Spinal cord (tissue), 10 donors: ENCODE results near the gene SCML2. TPM values are rescaled to one million over a fixed set of nuclear protein-coding genes. Genes with fewer than 3 reads are reported as not detected.
A peak's percentile ranks its signal among the peaks of the same experiment; 100 is the strongest.
"Not testable (repeated sequence)": the region's sequence is repeated elsewhere in the genome, so short reads cannot be mapped to it uniquely, and the experiment has no call there.

Experiments
- DNase-seq, 6 donors: peaks; one replicate each; pipeline versions ENCODE4 v3.0.0 to v3.0.0-alpha.2; 2013 to 2015; ENCODE audit warnings: low spot score in 6 of 6, low read depth in 4 of 6
- H3K27ac ChIP-seq: one replicate; pipeline ENCODE4 v1.5.1; 2013; ENCODE audit warnings: low read depth, low read length, control low read depth
- H3K27me3 ChIP-seq: one replicate; pipeline ENCODE4 v1.6.1; 2013; ENCODE audit warnings: low read length; ENCODE audit not compliant: control insufficient read depth, insufficient read depth
- H3K36me3 ChIP-seq: one replicate; pipeline ENCODE4 v1.6.1; 2013; ENCODE audit warnings: low read length; ENCODE audit not compliant: control insufficient read depth, insufficient read depth
- H3K4me1 ChIP-seq: one replicate; pipeline ENCODE4 v1.6.1; 2013; ENCODE audit warnings: low read length; ENCODE audit not compliant: control insufficient read depth, insufficient read depth
- H3K4me3 ChIP-seq: one replicate; pipeline ENCODE4 v1.5.1; 2013; ENCODE audit warnings: low read depth, low read length, control low read depth
- H3K9me3 ChIP-seq: one replicate; pipeline ENCODE4 v1.6.1; 2013; ENCODE audit warnings: low read length; ENCODE audit not compliant: control insufficient read depth, insufficient read depth
- WGBS: methylation state at CpG from one replicate; pipeline ENCODE4 v1.1.5; 2013; ENCODE audit warnings: missing lambda C conversion rate; ENCODE audit not compliant: insufficient coverage; 5-methylcytosine and 5-hydroxymethylcytosine counted together
- long read RNA-seq, 4 donors: transcript quantifications; one replicate each; lab custom pipeline, GENCODE V29; 2026
- polyA plus RNA-seq, 2 donors: library from polyadenylated mRNA; unstranded; fragments of 120-200 nt; gene quantifications; one replicate each; pipeline ENCODE4 v1.2.1, GENCODE V29; 2013; ENCODE audit not compliant: insufficient read length in 2 of 2
- total RNA-seq, 2 donors: library from RNA; depleted of rRNA in 1 of 2; stranded (reverse); fragments of 120-200 nt in 1 of 2; fragments of >200 nt in 1 of 2; gene quantifications; one replicate each; pipeline versions ENCODE4 v1.2.3 to v1.2.4, GENCODE V29; 2013 to 2014
- donor health status: healthy.

SCML2 gene
- total RNA-seq (1 to 10 TPM; 5.0 to 5.8 TPM), polyA plus RNA-seq (1 to 10 TPM; 3.9 to 5.4 TPM)
- long read RNA-seq, donor 1 = 0 reads
- long read RNA-seq, donor 2 = 0 reads
- long read RNA-seq, donor 3 = 0 reads
- long read RNA-seq, donor 4, full-length matches to known transcripts = 1 of 1 reads
- long read RNA-seq, donor 4, partial matches to known transcripts = 0 of 1 reads
- long read RNA-seq, donor 4, other reads (novel, unspliced or antisense) = 0 of 1 reads

DNA sequence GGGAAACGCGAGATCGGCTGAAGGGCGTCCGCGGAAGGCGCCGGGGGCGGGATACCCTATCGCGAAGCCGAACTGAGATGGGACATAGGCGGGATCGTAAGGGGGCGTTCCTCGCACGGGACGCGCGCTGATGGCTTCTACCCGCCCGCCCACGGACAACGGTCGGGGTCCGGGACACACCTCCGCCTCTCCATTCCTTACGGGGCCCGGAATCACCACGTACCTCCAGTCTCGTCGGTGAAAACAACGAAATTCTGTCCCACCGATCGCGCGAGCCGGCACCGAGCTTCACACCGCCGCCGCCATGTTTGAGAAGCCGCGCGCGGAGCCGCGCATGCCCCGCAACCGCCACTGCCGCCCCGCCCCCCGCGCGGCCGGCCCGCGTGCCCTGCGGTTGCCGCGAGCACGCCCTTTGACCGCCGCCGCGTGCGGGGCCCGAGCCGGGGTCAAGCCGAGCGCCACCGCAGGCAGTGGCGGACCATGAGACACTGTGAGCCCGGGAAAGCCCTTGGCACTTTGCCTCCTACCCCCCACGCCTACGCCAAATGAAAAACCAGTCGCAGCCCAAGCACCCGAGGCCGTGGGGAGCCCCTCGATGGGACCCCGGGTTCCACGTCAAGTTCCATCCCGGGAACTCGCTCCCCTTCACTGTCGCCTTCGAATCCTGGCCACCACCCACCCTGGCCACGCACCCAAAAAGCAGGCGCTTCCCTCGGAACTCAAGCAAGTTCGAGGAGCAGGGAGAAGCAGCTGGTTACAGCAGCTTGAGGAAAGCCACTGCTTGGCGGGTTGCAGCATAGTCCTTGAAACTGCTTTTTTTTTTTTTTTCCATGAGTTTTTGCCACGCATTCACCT lies at the start of gene SCML2:
TSS of gene SCML2 (minus strand) at position 320 of the 855 bp plus-strand sequence. CDS start 20,617 bp downstream, outside the sequence.
- H3K9me3 ChIP-seq = no peaks in the 10 kb centered on the region
- peak within 1 kb of the TSS; percentile 61 for H3K4me3 ChIP-seq
- no peaks in the 10 kb centered on the region for H3K36me3 ChIP-seq
- peak within 1 kb of the TSS; percentile 67 for H3K27ac ChIP-seq
- peak in 5 of 6 donors; percentile 15 to 77 (median 25) for DNase-seq
- 18% methylated on average over 91 of the region's 92 CpGs for WGBS
- H3K4me1 ChIP-seq = no peaks in the 10 kb centered on the region
- peaks cover 7% of the 10 kb centered on the region for H3K27me3 ChIP-seq

- Histone ChIP-seq H3K4me3 (no peak overlapping the region), H3K4me1 (no peaks in the 10 kb centered on the region), H3K9me3 (peaks cover 2% of the 10 kb centered on the region), H3K36me3 (no peaks in the 10 kb centered on the region), H3K27ac (no peak overlapping the region), H3K27me3 (no peaks in the 10 kb centered on the region)
- no peak for DNase-seq
- 61% methylated on average over 3 of the region's 4 CpGs for WGBS
Measured at GRCh38 chrX:18401848-18402213, 47.3 kb upstream of the SCML2 start.

DNA sequence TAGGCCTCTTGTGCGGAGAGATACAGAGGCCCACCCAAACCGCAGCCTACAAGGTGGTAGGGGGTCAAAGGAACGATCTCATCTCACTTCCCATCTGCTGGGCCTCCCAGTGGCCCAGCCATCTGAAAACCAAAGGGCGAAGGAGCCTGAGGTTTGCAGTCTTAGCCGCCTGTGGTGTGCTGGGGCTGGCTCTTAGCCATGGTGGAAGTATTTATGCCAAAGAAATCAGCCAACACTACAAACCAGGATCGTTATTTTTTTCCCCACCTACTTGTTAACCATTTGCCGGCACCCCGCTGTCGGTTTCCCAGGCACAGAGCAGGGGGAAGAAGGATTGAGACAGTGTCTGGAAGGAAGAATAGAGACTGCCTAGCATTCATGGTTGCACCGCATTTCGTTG lies 40.0 kb upstream of the SCML2 start:
- peak in 2 of 6 donors; percentile 43 to 65 for DNase-seq
- Histone ChIP-seq H3K27ac (no peak overlapping the region), H3K36me3 (no peaks in the 10 kb centered on the region), H3K4me1 (peaks cover 11% of the 10 kb centered on the region), H3K9me3 (no peaks in the 10 kb centered on the region), H3K4me3 (no peak overlapping the region), H3K27me3 (no peaks in the 10 kb centered on the region)
- 50% methylated on average over 2 of the region's 11 CpGs for WGBS

- Histone ChIP-seq H3K27ac (no peak overlapping the region), H3K4me3 (no peak overlapping the region), H3K36me3 (no peaks in the 10 kb centered on the region), H3K9me3 (no peaks in the 10 kb centered on the region), H3K27me3 (no peaks in the 10 kb centered on the region), H3K4me1 (peaks cover 11% of the 10 kb centered on the region)
- 0% methylated on average over 1 of the region's 9 CpGs for WGBS
- peak in 3 of 6 donors; percentile 54 to 89 (median 77) for DNase-seq
Measured at GRCh38 chrX:18390941-18391538, 36.6 kb upstream of the SCML2 start.

DNA sequence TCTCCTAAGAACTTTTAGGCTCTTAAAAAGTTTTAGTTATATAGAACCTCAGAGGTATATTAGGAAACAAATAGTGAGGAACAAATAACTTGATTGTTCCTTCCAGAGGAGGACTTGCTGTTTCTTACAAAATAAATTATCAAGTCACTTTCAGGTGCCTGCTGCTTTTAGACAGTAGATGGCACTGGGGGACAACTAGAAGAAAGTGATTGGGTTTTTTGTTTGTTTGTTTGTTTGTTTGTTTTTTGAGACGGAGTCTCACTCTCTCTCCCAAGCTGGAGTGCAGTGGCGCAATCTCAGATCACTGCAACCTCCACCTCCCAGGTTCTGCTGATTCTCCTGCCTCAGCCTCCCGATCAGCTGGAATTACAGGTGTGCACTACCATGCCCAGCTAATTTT lies 35.5 kb upstream of the SCML2 start:
- H3K9me3 ChIP-seq = no peaks in the 10 kb centered on the region
- no CpG with 5 or more reads among the region's 3 CpGs for WGBS
- H3K4me3 ChIP-seq = no peak overlapping the region
- peaks cover 6% of the 10 kb centered on the region for H3K4me1 ChIP-seq
- no peak overlapping the region for H3K27ac ChIP-seq
- no peaks in the 10 kb centered on the region for H3K27me3 ChIP-seq
- no peaks in the 10 kb centered on the region for H3K36me3 ChIP-seq
- DNase-seq = peak in 1 of 6 donors; percentile 8

DNA sequence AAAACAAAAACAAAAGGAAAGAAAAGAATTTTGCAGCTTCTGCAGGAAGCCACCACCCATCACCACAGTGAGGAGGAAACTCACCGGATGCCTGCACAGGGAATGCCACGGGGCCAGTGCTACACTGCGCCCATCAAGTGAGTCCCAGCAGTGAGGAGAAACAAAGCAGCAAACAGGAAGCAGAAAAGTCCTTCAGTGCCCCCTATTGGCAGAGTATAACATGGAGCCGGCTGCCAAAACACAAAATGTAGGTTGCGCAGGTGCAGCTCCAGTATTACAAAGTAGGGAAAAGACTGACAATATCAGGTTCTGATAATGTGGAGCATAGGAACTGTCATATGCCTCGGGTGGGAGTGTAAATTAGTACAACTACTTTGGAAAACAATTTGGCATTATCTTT lies 23.3 kb upstream of the SCML2 start:
- Histone ChIP-seq H3K4me3 (no peak overlapping the region), H3K27ac (no peak overlapping the region), H3K9me3 (no peaks in the 10 kb centered on the region), H3K27me3 (no peaks in the 10 kb centered on the region), H3K36me3 (no peaks in the 10 kb centered on the region), H3K4me1 (no peaks in the 10 kb centered on the region)
- WGBS = 37% methylated on average over 5 of the region's 6 CpGs
- no peak for DNase-seq

- H3K4me1 ChIP-seq, H3K27me3 ChIP-seq, H3K9me3 ChIP-seq, H3K4me3 ChIP-seq, DNase-seq, H3K36me3 ChIP-seq, H3K27ac ChIP-seq: not testable (repeated sequence)
- WGBS = 95% methylated on average over 5 of the region's 9 CpGs
Measured at GRCh38 chrX:18375131-18375805, 20.8 kb upstream of the SCML2 start.

GRCh38 chrX:18369096-18369495 lies 14.6 kb upstream of the SCML2 start:
- not testable (repeated sequence) for H3K27ac ChIP-seq, H3K36me3 ChIP-seq, H3K4me1 ChIP-seq, H3K27me3 ChIP-seq, H3K9me3 ChIP-seq, H3K4me3 ChIP-seq, DNase-seq
- 100% methylated on average over 1 of the region's 5 CpGs for WGBS

DNA sequence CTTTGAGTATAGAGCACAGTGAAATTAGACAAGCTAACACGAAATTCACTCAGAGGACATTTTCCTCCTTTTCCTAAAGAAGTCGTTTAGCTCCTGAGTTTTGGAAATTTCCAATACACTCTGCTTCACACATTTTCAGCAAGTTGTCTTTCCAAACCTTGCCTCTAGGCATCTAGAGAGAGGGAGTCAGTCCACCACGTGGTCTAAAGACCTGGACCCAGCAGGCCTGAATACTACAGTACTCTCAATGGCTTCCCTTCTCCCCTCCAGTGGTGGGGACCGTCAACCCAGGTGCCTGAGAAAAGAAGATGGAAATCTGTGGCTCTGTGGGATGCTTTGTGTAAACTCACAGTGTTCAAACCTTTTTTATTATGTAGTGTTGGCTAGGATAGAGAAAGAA lies 13.9 kb upstream of the SCML2 start:
- Histone ChIP-seq H3K27ac (no peak overlapping the region), H3K9me3 (no peaks in the 10 kb centered on the region), H3K36me3 (no peaks in the 10 kb centered on the region), H3K4me1 (no peaks in the 10 kb centered on the region), H3K27me3 (no peaks in the 10 kb centered on the region), H3K4me3 (no peak overlapping the region)
- DNase-seq = no peak
- 92% methylated on average over 2 of the region's 4 CpGs for WGBS
